Endodermal cell (in vitro differentiated cells): ENCODE measurements around the gene FAM9C. TPM values are rescaled to one million over a fixed set of nuclear protein-coding genes. Genes with fewer than 3 reads are reported as not detected.
"Not testable (repeated sequence)": the region's sequence is repeated elsewhere in the genome, so short reads cannot be mapped to it uniquely, and the experiment has no call there.

Source experiments
- DNase-seq: peaks from one replicate; pipeline ENCODE4 v3.0.0-alpha.2; 2017
- H3K27ac ChIP-seq: 2 replicates; pipeline ENCODE4 v1.5.1; 2013; ENCODE audit warnings: mild to moderate bottlenecking, low read depth, low read length, moderate library complexity
- H3K27me3 ChIP-seq: 2 replicates; pipeline ENCODE4 v1.6.1; 2013; ENCODE audit warnings: mild to moderate bottlenecking, low read length, moderate library complexity; ENCODE audit not compliant: insufficient read depth, control insufficient read depth, poor library complexity, severe bottlenecking
- H3K36me3 ChIP-seq: 2 replicates; pipeline ENCODE4 v1.7.0; 2013; ENCODE audit warnings: mild to moderate bottlenecking, low read length, moderate library complexity; ENCODE audit not compliant: control insufficient read depth, insufficient read depth
- H3K4me1 ChIP-seq: one replicate; pipeline ENCODE4 v1.7.0; 2013; ENCODE audit warnings: low read length; ENCODE audit not compliant: control insufficient read depth, insufficient read depth
- H3K4me3 ChIP-seq: 2 replicates; pipeline ENCODE4 v1.5.1; 2013; ENCODE audit warnings: mild to moderate bottlenecking, low read length, moderate library complexity
- H3K9ac ChIP-seq: 2 replicates; pipeline ENCODE4 v1.6.1; 2013; ENCODE audit warnings: mild to moderate bottlenecking, low read length, moderate library complexity; ENCODE audit not compliant: poor library complexity, severe bottlenecking; ENCODE audit errors: extremely low read depth
- H3K9me3 ChIP-seq: 2 replicates; pipeline ENCODE4 v1.6.1; 2013; ENCODE audit warnings: mild to moderate bottlenecking, low read length, moderate library complexity; ENCODE audit not compliant: control insufficient read depth
- H3K27ac Mint-ChIP-seq: 2 replicates; pipeline ENCODE4 v1.8.0; 2020; ENCODE audit warnings: mixed read lengths
- H3K27me3 Mint-ChIP-seq: 2 replicates; pipeline ENCODE4 v1.8.0; 2021; ENCODE audit warnings: mild to moderate bottlenecking, mixed read lengths; ENCODE audit not compliant: insufficient read depth
- H3K36me3 Mint-ChIP-seq: 2 replicates; pipeline ENCODE4 v1.8.0; 2020; ENCODE audit warnings: low read depth, mixed read lengths
- H3K4me1 Mint-ChIP-seq: 2 replicates; pipeline ENCODE4 v1.8.0; 2020; ENCODE audit warnings: mixed read lengths
- H3K4me3 Mint-ChIP-seq: 2 replicates; pipeline ENCODE4 v1.8.0; 2020; ENCODE audit warnings: mild to moderate bottlenecking, moderate library complexity, mixed read lengths
- H3K9me3 Mint-ChIP-seq: 2 replicates; pipeline ENCODE4 v1.8.0; 2020; ENCODE audit warnings: mild to moderate bottlenecking, mixed read lengths
- WGBS, 2 experiments: methylation state at CpG; one replicate each; pipeline versions ENCODE4 v1.1.5 to v1.1.7; 2013; ENCODE audit warnings: missing lambda C conversion rate in 2 of 2, mixed read lengths in 1 of 2; ENCODE audit not compliant: insufficient coverage in 1 of 2, insufficient read length in 1 of 2; 5-methylcytosine and 5-hydroxymethylcytosine counted together
- total RNA-seq, 2 donors: library from RNA; stranded (reverse); fragmentation: NEBNext Ultra II Directional in 1 of 2; extraction: Animal tissue kit (Norgen Biotek cat#: 25700) in 1 of 2; gene quantifications; 2 replicates in 1 of 2; 3 replicates in 1 of 2; pipeline ENCODE4 v1.2.1, GENCODE V29; 2021
- TF ChIP-seq, protein P1 (sequence below): fragments of 200-600 bp; sonication (generic); conservative IDR thresholded peaks from 2 replicates; pipeline ENCODE4 v1.5.0; 2021; ENCODE audit warnings: antibody characterized with exemption, mild to moderate bottlenecking

The FAM9C gene
- total RNA-seq, 2 donors from 2014 or later, result not detected

DNA sequence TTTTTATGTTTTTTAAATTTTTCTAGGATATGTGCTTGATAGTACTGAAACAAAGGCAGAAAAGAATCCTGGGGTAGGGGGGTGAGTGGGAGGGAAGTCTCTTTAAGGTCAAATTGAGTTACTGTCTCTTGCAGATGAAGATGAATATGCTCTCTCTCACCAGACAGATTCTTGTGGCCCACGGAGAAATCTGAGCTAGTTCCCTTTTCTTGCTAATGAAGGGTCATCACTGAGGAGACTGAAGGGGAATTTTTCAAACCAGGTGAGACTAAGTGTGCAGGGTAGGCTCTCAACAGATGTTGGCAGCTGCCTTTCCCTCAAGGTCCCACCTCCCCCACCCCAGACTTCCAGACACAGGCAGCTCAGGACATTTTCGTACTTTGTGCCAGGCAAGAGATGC, 21.5 kb downstream of the FAM9C start:
- TF ChIP-seq, protein P1, sequence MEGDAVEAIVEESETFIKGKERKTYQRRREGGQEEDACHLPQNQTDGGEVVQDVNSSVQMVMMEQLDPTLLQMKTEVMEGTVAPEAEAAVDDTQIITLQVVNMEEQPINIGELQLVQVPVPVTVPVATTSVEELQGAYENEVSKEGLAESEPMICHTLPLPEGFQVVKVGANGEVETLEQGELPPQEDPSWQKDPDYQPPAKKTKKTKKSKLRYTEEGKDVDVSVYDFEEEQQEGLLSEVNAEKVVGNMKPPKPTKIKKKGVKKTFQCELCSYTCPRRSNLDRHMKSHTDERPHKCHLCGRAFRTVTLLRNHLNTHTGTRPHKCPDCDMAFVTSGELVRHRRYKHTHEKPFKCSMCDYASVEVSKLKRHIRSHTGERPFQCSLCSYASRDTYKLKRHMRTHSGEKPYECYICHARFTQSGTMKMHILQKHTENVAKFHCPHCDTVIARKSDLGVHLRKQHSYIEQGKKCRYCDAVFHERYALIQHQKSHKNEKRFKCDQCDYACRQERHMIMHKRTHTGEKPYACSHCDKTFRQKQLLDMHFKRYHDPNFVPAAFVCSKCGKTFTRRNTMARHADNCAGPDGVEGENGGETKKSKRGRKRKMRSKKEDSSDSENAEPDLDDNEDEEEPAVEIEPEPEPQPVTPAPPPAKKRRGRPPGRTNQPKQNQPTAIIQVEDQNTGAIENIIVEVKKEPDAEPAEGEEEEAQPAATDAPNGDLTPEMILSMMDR, result no peak
- no peaks in the 10 kb centered on the region for H3K36me3 ChIP-seq
- H3K27me3 ChIP-seq, result no peaks in the 10 kb centered on the region
- no peaks in the 10 kb centered on the region for H3K9me3 ChIP-seq
- Mint-ChIP-seq H3K4me3 (no peak overlapping the region), H3K27ac (no peak overlapping the region), H3K36me3 (no peaks in the 10 kb centered on the region), H3K27me3 (no peaks in the 10 kb centered on the region), H3K4me1 (peaks cover 14% of the 10 kb centered on the region), H3K9me3 (peaks cover 45% of the 10 kb centered on the region)
- 50 to 83% methylated on average over 1 to 2 of the region's 2 CpGs for WGBS, 2 experiments
- no peak overlapping the region for H3K4me3 ChIP-seq
- no peak for DNase-seq
- no peak overlapping the region for H3K27ac ChIP-seq
- H3K9ac ChIP-seq, result no peak overlapping the region
- no peaks in the 10 kb centered on the region for H3K4me1 ChIP-seq

DNA sequence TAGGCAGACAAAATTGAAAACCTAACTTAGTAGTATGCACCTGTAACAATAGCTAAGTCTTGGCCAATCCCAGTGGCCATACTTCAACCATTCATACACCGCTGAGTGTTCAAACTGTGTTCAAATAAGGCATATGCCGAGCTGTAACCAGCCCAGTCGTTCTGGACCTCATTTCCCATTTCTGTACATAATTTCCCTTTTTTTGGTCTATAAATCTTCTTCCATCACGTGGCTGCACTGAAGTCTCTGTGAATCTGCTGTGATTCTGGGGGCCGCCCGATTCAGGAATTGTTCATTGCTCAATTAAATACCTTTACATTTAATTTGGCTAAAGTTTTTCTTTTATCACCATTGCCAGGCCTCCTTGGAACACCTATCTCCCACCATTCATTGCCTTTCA, 27.7 kb downstream of the FAM9C start:
- DNase-seq, H3K9ac ChIP-seq, H3K9me3 ChIP-seq, H3K4me1 ChIP-seq, H3K36me3 Mint-ChIP-seq, H3K4me3 ChIP-seq, H3K36me3 ChIP-seq, H3K27me3 ChIP-seq, H3K27ac ChIP-seq, H3K27ac Mint-ChIP-seq, H3K27me3 Mint-ChIP-seq, H3K4me3 Mint-ChIP-seq: not testable (repeated sequence)
- Mint-ChIP-seq H3K9me3 (peaks cover 50% of the 10 kb centered on the region), H3K4me1 (peaks cover 26% of the 10 kb centered on the region)
- 93 to 100% methylated on average over 1 to 6 of the region's 6 CpGs for WGBS, 2 experiments

DNA sequence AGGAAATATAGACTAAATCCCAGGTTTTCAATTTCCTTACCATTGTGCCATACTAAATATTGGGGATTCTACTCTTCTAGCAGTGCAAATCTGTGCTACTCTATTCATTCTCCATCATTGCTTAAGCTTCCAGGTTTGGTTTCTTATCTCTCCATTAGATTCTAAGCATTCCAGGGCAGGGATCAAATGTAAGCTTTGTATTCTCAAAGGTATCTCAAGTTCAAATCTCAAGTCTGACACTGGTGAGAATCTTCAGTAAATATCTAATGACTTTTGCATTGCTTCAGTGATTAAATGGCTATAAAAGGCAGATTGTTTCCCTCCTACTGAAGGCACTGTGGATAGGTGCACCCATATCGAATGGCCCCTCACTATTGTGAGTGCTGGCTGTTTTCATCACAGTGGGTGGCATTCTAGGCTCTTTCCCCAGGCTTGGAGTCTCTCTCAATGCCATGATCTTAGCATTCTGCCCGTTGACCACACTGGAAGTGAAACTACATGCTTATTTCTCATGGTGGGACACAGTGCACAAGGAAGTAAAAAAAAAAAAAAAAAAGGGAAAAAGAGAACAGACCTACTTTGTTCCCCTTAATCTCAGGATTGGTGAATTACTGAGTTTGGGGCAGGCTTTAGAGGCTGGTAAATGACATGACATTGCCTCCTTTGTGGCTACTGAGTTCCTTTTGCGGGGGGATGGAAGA, 28.7 kb downstream of the FAM9C start:
- Mint-ChIP-seq H3K4me3 (no peak overlapping the region), H3K9me3 (peaks cover 57% of the 10 kb centered on the region), H3K27me3 (no peaks in the 10 kb centered on the region), H3K4me1 (peaks cover 26% of the 10 kb centered on the region), H3K36me3 (no peaks in the 10 kb centered on the region), H3K27ac (no peak overlapping the region)
- Histone ChIP-seq H3K4me3 (no peak overlapping the region), H3K36me3 (no peaks in the 10 kb centered on the region), H3K27ac (no peak overlapping the region), H3K4me1 (no peaks in the 10 kb centered on the region), H3K27me3 (no peaks in the 10 kb centered on the region), H3K9ac (no peak overlapping the region), H3K9me3 (no peaks in the 10 kb centered on the region)
- TF ChIP-seq, protein P1, result no peak
- no peak for DNase-seq
- 43 to 73% methylated on average over 1 to 2 of the region's 3 CpGs for WGBS, 2 experiments
